Measurements from ENCODE around the gene ANKRD33B. TPM values are rescaled to one million over a fixed set of nuclear protein-coding genes. Genes with fewer than 3 reads are reported as not detected.

The ANKRD33B gene
- total RNA-seq, 1 experiment from 2014 or later, result 6.9 TPM

- no peaks in the 10 kb centered on the region for H3K79me2 ChIP-seq (ENCODE audit: insufficient read depth, low read length)
- peaks cover 51% of the 10 kb centered on the region for H3K27me3 Mint-ChIP-seq (ENCODE audit: low read depth)
- no peaks in the 10 kb centered on the region for H3K36me3 Mint-ChIP-seq (ENCODE audit: insufficient read depth in 1 of 3, low read depth in 3 of 3)
- TF ChIP-seq CTCF (conservative IDR thresholded peaks at IDR 0.05), result no peak
- no peaks in the 10 kb centered on the region for H3K4me1 ChIP-seq (ENCODE audit: insufficient read depth, low read length)
- no peak overlapping the region for H3K14ac ChIP-seq (ENCODE audit: insufficient read depth, low read length)
- no peak overlapping the region for H4K5ac ChIP-seq (ENCODE audit: insufficient read length, low read depth, low read length)
- H3K23me2 ChIP-seq (ENCODE audit: insufficient read length, low read depth, low read length, poor library complexity, severe bottlenecking), result no peaks in the 10 kb centered on the region
- no peak for DNase-seq
- no peak overlapping the region for H2AK5ac ChIP-seq (ENCODE audit: insufficient read length, low read length)
- H2BK12ac ChIP-seq (ENCODE audit: insufficient read length, low read depth, low read length), result no peak overlapping the region
- H3K23ac ChIP-seq (ENCODE audit: insufficient read length, low read depth, low read length), result no peak overlapping the region
- no peak overlapping the region for H3K56ac ChIP-seq (ENCODE audit: insufficient read length, low read depth, low read length)
- H3K79me1 ChIP-seq (ENCODE audit: insufficient read depth, low read depth, low read length, poor library complexity, severe bottlenecking), result no peaks in the 10 kb centered on the region
- H3T11ph ChIP-seq (ENCODE audit: low read length), result no peak overlapping the region
- H3K27ac ChIP-seq (ENCODE audit: insufficient read length, low read depth, low read length), result no peak overlapping the region
- no peak overlapping the region for H3K4me2 ChIP-seq (ENCODE audit: insufficient read depth, insufficient read length, low read length)
- no peaks in the 10 kb centered on the region for H3K9me3 Mint-ChIP-seq
- no peak overlapping the region for H2BK15ac ChIP-seq (ENCODE audit: low read depth, low read length)
- no peak overlapping the region for H2AFZ ChIP-seq (ENCODE audit: low read length)
- no peaks in the 10 kb centered on the region for H3K9me3 ChIP-seq (ENCODE audit: control insufficient read depth, low read depth, low read length)
- no peak overlapping the region for H3K18ac ChIP-seq (ENCODE audit: insufficient read length, low read depth, low read length)
- no peak overlapping the region for H4K8ac ChIP-seq (replicated peaks; ENCODE audit: insufficient read length, low read depth, low read length)
- no CpG with 5 or more reads among the region's 13 CpGs for WGBS (ENCODE audit: extremely low coverage, insufficient read length, low lambda C conversion rate)
- H3K4ac ChIP-seq (ENCODE audit: low read depth, low read length), result no peak overlapping the region
- H2BK20ac ChIP-seq (ENCODE audit: low read depth, low read length, poor library complexity, severe bottlenecking), result no peak overlapping the region
- no peak overlapping the region for H3K9ac ChIP-seq (ENCODE audit: extremely low read depth, insufficient read length, low read length)
- no peaks in the 10 kb centered on the region for H4K20me1 ChIP-seq (ENCODE audit: control insufficient read depth, insufficient read depth, insufficient read length)
- no peak overlapping the region for H2BK5ac ChIP-seq (ENCODE audit: insufficient read length, low read length)
- H3K4me1 Mint-ChIP-seq, result peaks cover 9 to 26% of the 10 kb centered on the region in 2 experiments
- H3K27ac Mint-ChIP-seq, result no peak overlapping the region
- no peak overlapping the region for H3K4me3 Mint-ChIP-seq
- no peaks in the 10 kb centered on the region for H3K27me3 ChIP-seq (ENCODE audit: insufficient read depth, low read length)
- H2BK120ac ChIP-seq (ENCODE audit: low read depth, low read length, poor library complexity, severe bottlenecking), result no peak overlapping the region
- H4K91ac ChIP-seq (ENCODE audit: insufficient read length, low read depth, low read length), result no peak overlapping the region
Measured at GRCh38 chr5:10536931-10537579, 26.8 kb upstream of the ANKRD33B start.
